ENCODE results near the gene ZZZ3. TPM values are rescaled to one million over a fixed set of nuclear protein-coding genes. Genes with fewer than 3 reads are reported as not detected.

Gene ZZZ3
- total and polyA plus RNA-seq, 2 of the 13 experiments (the other 11 are each of a cell fraction or from before 2014, with no cell fraction given) = 18.1 to 50.2 TPM

DNA sequence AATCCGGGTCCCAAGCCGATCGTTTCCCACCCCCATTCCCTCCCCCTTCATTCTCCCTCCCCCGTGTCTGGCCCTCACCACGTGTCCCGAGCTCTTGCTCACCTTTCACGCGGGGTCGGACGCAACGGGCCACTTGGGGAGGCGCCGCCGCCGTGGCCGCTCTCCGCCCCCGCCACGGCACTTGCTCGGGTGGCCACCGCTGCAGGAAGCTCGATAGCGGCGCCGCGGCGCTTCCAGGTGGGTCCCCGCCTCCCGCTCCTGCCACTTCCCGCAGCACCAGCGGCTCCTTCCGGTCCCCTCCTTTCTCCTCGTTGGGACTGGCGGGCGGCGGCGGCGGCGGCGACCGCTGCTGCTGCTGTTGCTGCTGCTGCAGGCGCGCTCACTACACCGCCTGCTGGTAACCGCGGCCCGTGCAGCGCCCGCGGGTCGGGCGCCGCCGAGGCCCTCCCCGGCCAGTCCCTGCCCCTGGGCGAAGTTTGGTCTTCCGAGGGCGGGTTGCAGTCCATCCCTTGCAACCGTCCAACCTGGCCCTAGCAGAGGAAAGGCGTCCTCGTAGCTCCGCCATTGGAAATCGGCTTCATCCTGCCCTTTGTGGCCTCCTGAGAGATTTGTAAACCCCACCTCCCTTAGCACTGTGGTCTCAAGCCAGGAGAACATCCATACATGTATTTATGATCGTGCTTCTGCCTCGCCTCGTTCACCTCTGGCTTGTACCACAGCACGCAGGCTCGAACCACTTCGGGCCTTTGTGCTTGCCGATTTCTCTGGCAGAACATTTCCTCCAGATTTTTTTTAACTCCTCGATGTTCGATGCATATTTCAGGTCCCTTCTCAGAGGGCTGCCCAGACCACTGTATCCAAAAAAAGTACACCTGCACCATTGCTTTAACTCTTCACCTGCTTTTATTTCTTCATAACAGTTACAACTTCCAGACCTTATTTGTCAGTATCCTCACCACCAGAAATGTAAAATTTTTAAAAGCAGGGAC lies 996 bp upstream of the ZZZ3 start (continued):
- TF ChIP-seq, protein P1, sequence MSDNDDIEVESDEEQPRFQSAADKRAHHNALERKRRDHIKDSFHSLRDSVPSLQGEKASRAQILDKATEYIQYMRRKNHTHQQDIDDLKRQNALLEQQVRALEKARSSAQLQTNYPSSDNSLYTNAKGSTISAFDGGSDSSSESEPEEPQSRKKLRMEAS (IDR thresholded peaks at IDR 0.05) = peak; percentile 49
- TF ChIP-seq HOXA7 (CRISPR knock-in tag; IDR thresholded peaks at IDR 0.05) (no peak), CREB1 (IDR thresholded peaks at IDR 0.05) (no peak), CREB1 (CRISPR knock-in tag; IDR thresholded peaks at IDR 0.05) (no peak), DRAP1 (CRISPR knock-in tag; IDR thresholded peaks at IDR 0.05) (peak; percentile 25; the same call in 1 of the 2 replicates), TBX2 (CRISPR knock-in tag; IDR thresholded peaks at IDR 0.05; ENCODE audit: borderline replicate concordance) (no peak; the same call in 1 of the 2 replicates), PCBP2 (optimal IDR thresholded peaks at IDR 0.05; ENCODE audit: low read depth, low read length, poor library complexity, severe bottlenecking) (no peak), ARNTL (CRISPR knock-in tag; IDR thresholded peaks at IDR 0.05) (no peak), MYNN (CRISPR knock-in tag; IDR thresholded peaks at IDR 0.05; ENCODE audit: low read depth) (no peak), MEIS2 (CRISPR knock-in tag; IDR thresholded peaks at IDR 0.05) (no peak), NONO (IDR thresholded peaks at IDR 0.05) (no peak), NONO (CRISPR knock-in tag; conservative IDR thresholded peaks at IDR 0.05) (peak; percentile 61; the same call in 1 of the 2 replicates), ZNF615 (CRISPR knock-in tag; IDR thresholded peaks at IDR 0.05; ENCODE audit: borderline replicate concordance) (no peak), ZEB1 (IDR thresholded peaks at IDR 0.05; ENCODE audit: insufficient replicate concordance, low read depth) (peak; percentile 24), SAFB2 (CRISPR knock-in tag; IDR thresholded peaks at IDR 0.05; ENCODE audit: borderline replicate concordance, low read depth) (no peak), NCOR1 (IDR thresholded peaks at IDR 0.05; ENCODE audit: borderline replicate concordance, low read length) (no peak), PHF21A (CRISPR knock-in tag; IDR thresholded peaks at IDR 0.05) (0 out of 2 replicates have a peak, but pooled peaks have one; percentile 34), ZNF570 (CRISPR knock-in tag; IDR thresholded peaks at IDR 0.05; ENCODE audit: borderline replicate concordance) (no peak)
- TF ChIP-seq, protein P2, sequence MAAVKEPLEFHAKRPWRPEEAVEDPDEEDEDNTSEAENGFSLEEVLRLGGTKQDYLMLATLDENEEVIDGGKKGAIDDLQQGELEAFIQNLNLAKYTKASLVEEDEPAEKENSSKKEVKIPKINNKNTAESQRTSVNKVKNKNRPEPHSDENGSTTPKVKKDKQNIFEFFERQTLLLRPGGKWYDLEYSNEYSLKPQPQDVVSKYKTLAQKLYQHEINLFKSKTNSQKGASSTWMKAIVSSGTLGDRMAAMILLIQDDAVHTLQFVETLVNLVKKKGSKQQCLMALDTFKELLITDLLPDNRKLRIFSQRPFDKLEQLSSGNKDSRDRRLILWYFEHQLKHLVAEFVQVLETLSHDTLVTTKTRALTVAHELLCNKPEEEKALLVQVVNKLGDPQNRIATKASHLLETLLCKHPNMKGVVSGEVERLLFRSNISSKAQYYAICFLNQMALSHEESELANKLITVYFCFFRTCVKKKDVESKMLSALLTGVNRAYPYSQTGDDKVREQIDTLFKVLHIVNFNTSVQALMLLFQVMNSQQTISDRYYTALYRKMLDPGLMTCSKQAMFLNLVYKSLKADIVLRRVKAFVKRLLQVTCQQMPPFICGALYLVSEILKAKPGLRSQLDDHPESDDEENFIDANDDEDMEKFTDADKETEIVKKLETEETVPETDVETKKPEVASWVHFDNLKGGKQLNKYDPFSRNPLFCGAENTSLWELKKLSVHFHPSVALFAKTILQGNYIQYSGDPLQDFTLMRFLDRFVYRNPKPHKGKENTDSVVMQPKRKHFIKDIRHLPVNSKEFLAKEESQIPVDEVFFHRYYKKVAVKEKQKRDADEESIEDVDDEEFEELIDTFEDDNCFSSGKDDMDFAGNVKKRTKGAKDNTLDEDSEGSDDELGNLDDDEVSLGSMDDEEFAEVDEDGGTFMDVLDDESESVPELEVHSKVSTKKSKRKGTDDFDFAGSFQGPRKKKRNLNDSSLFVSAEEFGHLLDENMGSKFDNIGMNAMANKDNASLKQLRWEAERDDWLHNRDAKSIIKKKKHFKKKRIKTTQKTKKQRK (IDR thresholded peaks at IDR 0.05; ENCODE audit: low read length) = no peak
- TF ChIP-seq, protein P3, sequence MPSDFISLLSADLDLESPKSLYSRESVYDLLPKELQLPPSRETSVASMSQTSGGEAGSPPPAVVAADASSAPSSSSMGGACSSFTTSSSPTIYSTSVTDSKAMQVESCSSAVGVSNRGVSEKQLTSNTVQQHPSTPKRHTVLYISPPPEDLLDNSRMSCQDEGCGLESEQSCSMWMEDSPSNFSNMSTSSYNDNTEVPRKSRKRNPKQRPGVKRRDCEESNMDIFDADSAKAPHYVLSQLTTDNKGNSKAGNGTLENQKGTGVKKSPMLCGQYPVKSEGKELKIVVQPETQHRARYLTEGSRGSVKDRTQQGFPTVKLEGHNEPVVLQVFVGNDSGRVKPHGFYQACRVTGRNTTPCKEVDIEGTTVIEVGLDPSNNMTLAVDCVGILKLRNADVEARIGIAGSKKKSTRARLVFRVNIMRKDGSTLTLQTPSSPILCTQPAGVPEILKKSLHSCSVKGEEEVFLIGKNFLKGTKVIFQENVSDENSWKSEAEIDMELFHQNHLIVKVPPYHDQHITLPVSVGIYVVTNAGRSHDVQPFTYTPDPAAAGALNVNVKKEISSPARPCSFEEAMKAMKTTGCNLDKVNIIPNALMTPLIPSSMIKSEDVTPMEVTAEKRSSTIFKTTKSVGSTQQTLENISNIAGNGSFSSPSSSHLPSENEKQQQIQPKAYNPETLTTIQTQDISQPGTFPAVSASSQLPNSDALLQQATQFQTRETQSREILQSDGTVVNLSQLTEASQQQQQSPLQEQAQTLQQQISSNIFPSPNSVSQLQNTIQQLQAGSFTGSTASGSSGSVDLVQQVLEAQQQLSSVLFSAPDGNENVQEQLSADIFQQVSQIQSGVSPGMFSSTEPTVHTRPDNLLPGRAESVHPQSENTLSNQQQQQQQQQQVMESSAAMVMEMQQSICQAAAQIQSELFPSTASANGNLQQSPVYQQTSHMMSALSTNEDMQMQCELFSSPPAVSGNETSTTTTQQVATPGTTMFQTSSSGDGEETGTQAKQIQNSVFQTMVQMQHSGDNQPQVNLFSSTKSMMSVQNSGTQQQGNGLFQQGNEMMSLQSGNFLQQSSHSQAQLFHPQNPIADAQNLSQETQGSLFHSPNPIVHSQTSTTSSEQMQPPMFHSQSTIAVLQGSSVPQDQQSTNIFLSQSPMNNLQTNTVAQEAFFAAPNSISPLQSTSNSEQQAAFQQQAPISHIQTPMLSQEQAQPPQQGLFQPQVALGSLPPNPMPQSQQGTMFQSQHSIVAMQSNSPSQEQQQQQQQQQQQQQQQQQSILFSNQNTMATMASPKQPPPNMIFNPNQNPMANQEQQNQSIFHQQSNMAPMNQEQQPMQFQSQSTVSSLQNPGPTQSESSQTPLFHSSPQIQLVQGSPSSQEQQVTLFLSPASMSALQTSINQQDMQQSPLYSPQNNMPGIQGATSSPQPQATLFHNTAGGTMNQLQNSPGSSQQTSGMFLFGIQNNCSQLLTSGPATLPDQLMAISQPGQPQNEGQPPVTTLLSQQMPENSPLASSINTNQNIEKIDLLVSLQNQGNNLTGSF (CRISPR knock-in tag; IDR thresholded peaks at IDR 0.05) = no peak

All from HepG2 (cell line).